ENCODE measurements around the gene ST14. TPM values are rescaled to one million over a fixed set of nuclear protein-coding genes. Genes with fewer than 3 reads are reported as not detected.

ST14 gene
- total RNA-seq, 2 donors from 2014 or later = 537 to 604 TPM

GRCh38 chr11:130150790-130151189 is 8.8 kb upstream of the ST14 start:
- intact Hi-C loops (cut with DNase I) = no loop called here
- H3K9ac ChIP-seq (ENCODE audit: low read depth in 2 of 2, low read length in 2 of 2) = no peak overlapping the region
- H3K27ac ChIP-seq = no peak overlapping the region
- peaks cover 19% of the 10 kb centered on the region for H3K4me1 ChIP-seq
- no peaks in the 10 kb centered on the region for H3K27me3 ChIP-seq
- no peak overlapping the region for H3K4me3 ChIP-seq
- TF ChIP-seq CTCF (IDR thresholded peaks at IDR 0.05) = no peak
- H3K36me3 ChIP-seq = no peaks in the 10 kb centered on the region
- H3K9me3 ChIP-seq = no peaks in the 10 kb centered on the region
- no peak for DNase-seq

GRCh38 chr11:130151196-130151595 is 8.4 kb upstream of the ST14 start:
- no peak overlapping the region for H3K9ac ChIP-seq (ENCODE audit: low read depth in 2 of 2, low read length in 2 of 2)
- no peak for DNase-seq
- H3K27me3 ChIP-seq = no peaks in the 10 kb centered on the region
- no peak overlapping the region for H3K4me3 ChIP-seq
- H3K9me3 ChIP-seq = no peaks in the 10 kb centered on the region
- no peak for TF ChIP-seq CTCF (IDR thresholded peaks at IDR 0.05)
- no peak overlapping the region for H3K27ac ChIP-seq
- intact Hi-C loops (cut with DNase I) = no loop called here
- H3K4me1 ChIP-seq = peaks cover 14% of the 10 kb centered on the region
- no peaks in the 10 kb centered on the region for H3K36me3 ChIP-seq

- no peak for TF ChIP-seq CTCF (IDR thresholded peaks at IDR 0.05)
- intact Hi-C loops (cut with DNase I) = no loop called here
- peak; percentile 44 for DNase-seq
- Histone ChIP-seq H3K9me3 (no peaks in the 10 kb centered on the region), H3K36me3 (no peaks in the 10 kb centered on the region), H3K27ac (peak overlapping the region; percentile 22), H3K9ac (ENCODE audit: low read depth in 2 of 2, low read length in 2 of 2) (no peak overlapping the region), H3K27me3 (no peaks in the 10 kb centered on the region), H3K4me3 (no peak overlapping the region), H3K4me1 (peaks cover 5% of the 10 kb centered on the region)
Measured at GRCh38 chr11:130156108-130157022, 3.2 kb upstream of the ST14 start.

- no peaks in the 10 kb centered on the region for H3K9me3 ChIP-seq
- TF ChIP-seq CTCF (IDR thresholded peaks at IDR 0.05) = no peak
- DNase-seq = no peak
- intact Hi-C loops (cut with DNase I) = no loop called here
- H3K9ac ChIP-seq (ENCODE audit: low read depth in 2 of 2, low read length in 2 of 2) = no peak overlapping the region
- no peaks in the 10 kb centered on the region for H3K36me3 ChIP-seq
- peaks cover 5% of the 10 kb centered on the region for H3K4me1 ChIP-seq
- no peak overlapping the region for H3K27ac ChIP-seq
- no peaks in the 10 kb centered on the region for H3K27me3 ChIP-seq
- H3K4me3 ChIP-seq = no peak overlapping the region
Measured at GRCh38 chr11:130157101-130157500, 2.5 kb upstream of the ST14 start.

GRCh38 chr11:130157840-130158239 is 1.7 kb upstream of the ST14 start:
- Histone ChIP-seq H3K27ac (no peak overlapping the region), H3K4me1 (peaks cover 12% of the 10 kb centered on the region), H3K36me3 (no peaks in the 10 kb centered on the region), H3K9me3 (no peaks in the 10 kb centered on the region), H3K9ac (ENCODE audit: low read depth in 2 of 2, low read length in 2 of 2) (no peak overlapping the region), H3K27me3 (no peaks in the 10 kb centered on the region), H3K4me3 (no peak overlapping the region)
- no peak for DNase-seq
- intact Hi-C loops (cut with DNase I) = no loop called here
- no peak for TF ChIP-seq CTCF (IDR thresholded peaks at IDR 0.05)

Measured in colonic mucosa (tissue), 4 donors.